ENCODE results near the gene SLC13A3. TPM values are rescaled to one million over a fixed set of nuclear protein-coding genes. Genes with fewer than 3 reads are reported as not detected.

The SLC13A3 gene
- total and polyA plus RNA-seq, 4 donors, result 1.5 to 10.7 (median 8.3) TPM

DNA sequence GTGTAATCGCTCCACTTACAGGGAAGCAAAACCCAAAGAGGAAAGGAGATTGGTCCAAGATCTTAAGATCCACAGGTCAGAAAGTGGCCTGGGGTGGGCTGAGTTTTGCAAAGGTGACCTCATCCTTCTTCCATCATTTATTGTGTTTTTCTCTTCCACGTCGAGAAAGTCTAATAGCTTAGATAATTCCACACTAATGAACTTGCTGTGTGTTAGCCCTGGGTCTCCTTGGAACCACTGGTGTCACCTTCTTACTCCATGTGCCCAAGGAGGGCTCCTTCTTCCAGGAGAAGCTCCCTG, 1.7 kb downstream of the SLC13A3 start:
- H3K9ac ChIP-seq (ENCODE audit: low read depth in 1 of 2, low read length in 2 of 2), result no peak overlapping the region
- H3K4me3 ChIP-seq (ENCODE audit: low read depth in 1 of 3, low read length in 3 of 3), result no peak overlapping the region
- H3K27ac ChIP-seq (ENCODE audit: low read depth in 1 of 2, low read length in 2 of 2), result no peak overlapping the region

DNA sequence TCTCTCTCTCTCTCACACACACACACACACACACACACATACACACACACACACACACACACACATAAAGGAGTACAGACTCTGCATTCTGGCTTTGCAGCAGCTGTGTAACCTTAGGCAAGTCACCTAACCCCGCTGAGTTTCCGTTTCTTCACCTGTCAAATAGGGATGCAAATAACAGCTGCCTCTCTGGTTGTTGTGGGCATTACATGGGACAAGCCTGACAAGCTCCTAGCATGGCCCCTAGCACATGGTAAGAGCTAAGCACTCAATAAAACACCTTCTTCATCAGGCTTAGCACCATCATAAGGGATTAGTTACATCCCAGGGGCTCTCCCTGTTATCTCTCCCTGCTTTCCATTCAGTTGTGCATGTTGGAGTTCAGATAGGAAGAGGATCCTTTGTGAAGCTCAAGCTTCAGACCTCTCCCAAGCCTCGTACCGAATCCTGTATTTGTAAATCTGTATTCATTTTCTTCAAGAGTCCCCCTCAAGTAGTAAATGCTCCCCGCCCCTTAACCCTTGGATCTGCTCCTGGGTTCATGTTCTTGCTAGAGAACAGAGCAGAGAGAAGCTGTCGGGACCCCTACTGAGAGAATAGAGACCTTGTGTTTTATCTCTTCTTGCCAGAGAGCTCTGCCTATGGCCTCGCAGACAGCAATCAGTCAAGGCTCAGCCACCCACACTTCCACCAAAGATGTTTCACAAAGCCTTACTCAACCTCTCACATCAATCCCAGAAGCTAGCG, 2.2 kb downstream of the SLC13A3 start:
- no peak overlapping the region for H3K9ac ChIP-seq (ENCODE audit: low read depth in 1 of 2, low read length in 2 of 2)
- 80% methylated on average over 8 of the region's 8 CpGs for WGBS
- no peak for TF ChIP-seq YY1 (IDR thresholded peaks at IDR 0.05)
- no peak for TF ChIP-seq REST (IDR thresholded peaks at IDR 0.05)
- TF ChIP-seq TAF1 (conservative IDR thresholded peaks at IDR 0.05), result no peak
- TF ChIP-seq, protein P1, sequence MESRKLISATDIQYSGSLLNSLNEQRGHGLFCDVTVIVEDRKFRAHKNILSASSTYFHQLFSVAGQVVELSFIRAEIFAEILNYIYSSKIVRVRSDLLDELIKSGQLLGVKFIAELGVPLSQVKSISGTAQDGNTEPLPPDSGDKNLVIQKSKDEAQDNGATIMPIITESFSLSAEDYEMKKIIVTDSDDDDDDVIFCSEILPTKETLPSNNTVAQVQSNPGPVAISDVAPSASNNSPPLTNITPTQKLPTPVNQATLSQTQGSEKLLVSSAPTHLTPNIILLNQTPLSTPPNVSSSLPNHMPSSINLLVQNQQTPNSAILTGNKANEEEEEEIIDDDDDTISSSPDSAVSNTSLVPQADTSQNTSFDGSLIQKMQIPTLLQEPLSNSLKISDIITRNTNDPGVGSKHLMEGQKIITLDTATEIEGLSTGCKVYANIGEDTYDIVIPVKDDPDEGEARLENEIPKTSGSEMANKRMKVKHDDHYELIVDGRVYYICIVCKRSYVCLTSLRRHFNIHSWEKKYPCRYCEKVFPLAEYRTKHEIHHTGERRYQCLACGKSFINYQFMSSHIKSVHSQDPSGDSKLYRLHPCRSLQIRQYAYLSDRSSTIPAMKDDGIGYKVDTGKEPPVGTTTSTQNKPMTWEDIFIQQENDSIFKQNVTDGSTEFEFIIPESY (IDR thresholded peaks at IDR 0.05), result no peak
- TF ChIP-seq HNF4A (conservative IDR thresholded peaks at IDR 0.05), result no peak
- TF ChIP-seq NR2F2 (IDR thresholded peaks at IDR 0.05), result no peak
- TF ChIP-seq HNF4G (IDR thresholded peaks at IDR 0.05), result no peak

More for the DNA sequence above, 1.7 kb downstream of the SLC13A3 start:
- no peaks in the 10 kb centered on the region for H3K36me3 ChIP-seq (ENCODE audit: control insufficient read depth in 4 of 4, insufficient read depth in 3 of 4, low read depth in 1 of 4, low read length in 3 of 4)
- DNase-seq (ENCODE audit: low spot score), result no peak
- TF ChIP-seq HNF4A (conservative IDR thresholded peaks at IDR 0.05) (no peak), NR2F2 (IDR thresholded peaks at IDR 0.05) (no peak), REST (IDR thresholded peaks at IDR 0.05) (no peak)
- TF ChIP-seq, protein P2, sequence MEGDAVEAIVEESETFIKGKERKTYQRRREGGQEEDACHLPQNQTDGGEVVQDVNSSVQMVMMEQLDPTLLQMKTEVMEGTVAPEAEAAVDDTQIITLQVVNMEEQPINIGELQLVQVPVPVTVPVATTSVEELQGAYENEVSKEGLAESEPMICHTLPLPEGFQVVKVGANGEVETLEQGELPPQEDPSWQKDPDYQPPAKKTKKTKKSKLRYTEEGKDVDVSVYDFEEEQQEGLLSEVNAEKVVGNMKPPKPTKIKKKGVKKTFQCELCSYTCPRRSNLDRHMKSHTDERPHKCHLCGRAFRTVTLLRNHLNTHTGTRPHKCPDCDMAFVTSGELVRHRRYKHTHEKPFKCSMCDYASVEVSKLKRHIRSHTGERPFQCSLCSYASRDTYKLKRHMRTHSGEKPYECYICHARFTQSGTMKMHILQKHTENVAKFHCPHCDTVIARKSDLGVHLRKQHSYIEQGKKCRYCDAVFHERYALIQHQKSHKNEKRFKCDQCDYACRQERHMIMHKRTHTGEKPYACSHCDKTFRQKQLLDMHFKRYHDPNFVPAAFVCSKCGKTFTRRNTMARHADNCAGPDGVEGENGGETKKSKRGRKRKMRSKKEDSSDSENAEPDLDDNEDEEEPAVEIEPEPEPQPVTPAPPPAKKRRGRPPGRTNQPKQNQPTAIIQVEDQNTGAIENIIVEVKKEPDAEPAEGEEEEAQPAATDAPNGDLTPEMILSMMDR (IDR thresholded peaks at IDR 0.05; ENCODE audit: low read depth, low read length, missing input control), result no peak
- peaks cover 0 to 7% (median 0%) of the 10 kb centered on the region in 4 donors for H3K4me1 ChIP-seq (ENCODE audit: control insufficient read depth in 4 of 4, insufficient read depth in 4 of 4, low read length in 3 of 4)
- no peaks in the 10 kb centered on the region for H3K27me3 ChIP-seq (ENCODE audit: control insufficient read depth in 4 of 4, insufficient read depth in 4 of 4, low read length in 3 of 4)
- WGBS, result 86% methylated on average over 3 of the region's 3 CpGs
- no peaks in the 10 kb centered on the region for H3K9me3 ChIP-seq (ENCODE audit: control insufficient read depth in 4 of 4, low read length in 3 of 4)

More for the DNA sequence above, 2.2 kb downstream of the SLC13A3 start:
- H3K4me3 ChIP-seq (ENCODE audit: low read depth in 1 of 3, low read length in 3 of 3), result no peak overlapping the region
- DNase-seq (ENCODE audit: low spot score), result peak; percentile 28
- no peaks in the 10 kb centered on the region for H3K9me3 ChIP-seq (ENCODE audit: control insufficient read depth in 4 of 4, low read length in 3 of 4)
- no peaks in the 10 kb centered on the region for H3K36me3 ChIP-seq (ENCODE audit: control insufficient read depth in 4 of 4, insufficient read depth in 3 of 4, low read depth in 1 of 4, low read length in 3 of 4)
- peaks cover 0 to 7% (median 0%) of the 10 kb centered on the region in 4 donors for H3K4me1 ChIP-seq (ENCODE audit: control insufficient read depth in 4 of 4, insufficient read depth in 4 of 4, low read length in 3 of 4)
- no peaks in the 10 kb centered on the region for H3K27me3 ChIP-seq (ENCODE audit: control insufficient read depth in 4 of 4, insufficient read depth in 4 of 4, low read length in 3 of 4)
- H3K27ac ChIP-seq (ENCODE audit: low read depth in 1 of 2, low read length in 2 of 2), result no peak overlapping the region

Data from liver (tissue), 9 donors.